AG10803 (cell line): ENCODE results near the gene RNF7.
"Not testable (repeated sequence)": the region's sequence is repeated elsewhere in the genome, so short reads cannot be mapped to it uniquely, and the experiment has no call there.

Source experiments
- DNase-seq: peaks from one replicate; pipeline ENCODE4 v3.0.0; 2010; ENCODE audit warnings: low read depth
- H3K4me3 ChIP-seq: 2 replicates; pipeline ENCODE4 v1.5.1; 2011; ENCODE audit warnings: mild to moderate bottlenecking, low read length, control low read depth
- CTCF ChIP-seq: conservative IDR thresholded peaks from 2 replicates; pipeline ENCODE4 v1.5.1; 2011; ENCODE audit warnings: mild to moderate bottlenecking, low read length, control low read depth, inconsistent platforms

The RNF7 gene

GRCh38 chr3:141746962-141747361, 8.9 kb downstream of the RNF7 start:
- no peak for DNase-seq
- TF ChIP-seq CTCF: no peak
- H3K4me3 ChIP-seq: no peak overlapping the region

DNA sequence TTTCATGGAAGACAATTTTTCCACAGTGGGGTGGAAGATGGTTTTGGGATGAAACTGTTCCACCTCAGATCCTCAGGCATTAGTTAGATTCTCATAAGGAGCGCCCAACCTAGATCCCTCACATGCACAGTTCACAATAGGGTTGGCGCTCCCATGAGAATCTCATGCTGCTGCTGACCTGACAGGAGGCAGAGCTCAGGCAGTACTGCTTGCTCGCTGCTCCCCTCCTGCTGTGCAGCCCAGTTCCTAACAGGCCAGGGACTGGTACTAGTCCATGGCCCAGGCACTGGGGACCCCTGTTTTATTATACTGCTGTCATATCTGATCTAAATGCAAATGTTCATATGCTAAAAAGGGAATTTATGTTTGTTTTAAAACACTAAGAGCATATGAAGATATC, 15.3 kb downstream of the RNF7 start:
- no peak for TF ChIP-seq CTCF
- DNase-seq: no peak
- H3K4me3 ChIP-seq: no peak overlapping the region

DNA sequence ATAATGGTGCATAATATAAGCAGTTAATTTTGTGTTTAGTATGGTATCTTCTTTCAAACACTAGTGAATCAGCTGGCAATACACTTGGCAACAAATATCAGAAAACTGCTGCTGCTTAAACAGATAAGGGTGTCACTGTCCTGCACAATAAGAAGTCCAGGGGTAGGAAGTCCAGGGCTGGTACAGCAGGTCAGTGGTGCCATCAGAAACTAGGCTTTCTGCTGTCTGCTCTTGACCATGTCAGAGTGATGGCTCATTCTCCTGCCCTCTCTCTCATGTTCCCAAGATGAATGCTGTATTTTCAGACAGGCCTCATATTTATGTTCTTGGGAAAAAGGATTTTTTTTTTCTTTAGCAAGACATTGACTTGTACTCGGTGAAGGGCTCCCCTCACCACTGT, 15.9 kb downstream of the RNF7 start:
- DNase-seq: no peak
- TF ChIP-seq CTCF: no peak
- no peak overlapping the region for H3K4me3 ChIP-seq

DNA sequence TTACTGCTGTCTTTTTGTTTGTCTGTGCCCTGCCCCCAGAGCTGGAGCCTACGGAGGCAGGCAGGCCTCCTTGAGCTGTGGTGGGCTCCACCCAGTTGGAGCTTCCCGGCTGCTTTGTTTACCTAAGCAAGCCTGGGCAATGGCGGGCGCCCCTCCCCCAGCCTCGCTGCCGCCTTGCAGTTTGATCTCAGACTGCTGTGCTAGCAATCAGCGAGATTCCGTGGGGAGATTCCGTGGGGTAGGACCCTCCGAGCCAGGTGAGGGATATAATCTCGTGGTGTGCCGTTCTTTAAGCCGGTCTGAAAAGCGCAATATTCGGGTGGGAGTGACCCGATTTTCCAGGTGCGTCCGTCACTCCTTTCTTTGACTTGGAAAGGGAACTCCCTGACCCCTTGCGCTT, 24.5 kb downstream of the RNF7 start:
- H3K4me3 ChIP-seq, DNase-seq: not testable (repeated sequence)

GRCh38 chr3:141763088-141763750, 25.1 kb downstream of the RNF7 start, which contains the start of gene GRK7:
TSS of gene GRK7 (plus strand) at chr3:141763408. CDS start at chr3:141778285, 14,877 bp downstream.
- DNase-seq: no peak
- H3K4me3 ChIP-seq: no peak within 1 kb of the TSS
- no peak for TF ChIP-seq CTCF

- DNase-seq: no peak
These were observed 25.9 kb downstream of the RNF7 start for GRCh38 chr3:141764045-141764444.

DNA sequence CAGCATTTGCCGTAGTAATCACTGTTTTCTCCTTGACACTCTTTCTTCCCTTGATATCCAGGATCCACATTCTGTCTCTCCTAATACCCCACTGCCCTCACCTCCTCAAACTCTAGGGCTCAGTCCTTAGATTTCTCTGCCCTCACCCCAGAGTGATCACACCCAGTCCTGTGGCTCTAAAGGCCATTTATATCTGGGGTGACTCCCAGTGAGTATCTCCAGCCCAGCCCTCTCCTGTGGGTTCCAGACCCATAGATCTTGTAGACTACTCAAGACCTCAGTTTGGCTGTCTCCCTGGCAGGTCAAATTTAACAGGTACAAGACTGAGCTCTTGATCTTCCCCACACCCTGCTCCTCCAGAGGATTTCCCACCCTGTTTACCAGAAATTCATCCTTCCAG, 26.4 kb downstream of the RNF7 start:
- DNase-seq: no peak
- no peak for TF ChIP-seq CTCF
- no peak overlapping the region for H3K4me3 ChIP-seq

More at GRCh38 chr3:141764045-141764444, 25.9 kb downstream of the RNF7 start:
- no peak overlapping the region for H3K4me3 ChIP-seq
- no peak for TF ChIP-seq CTCF
